Large intestine (tissue), 3 donors: ENCODE measurements around the gene SIRT2. TPM values are rescaled to one million over a fixed set of nuclear protein-coding genes. Genes with fewer than 3 reads are reported as not detected.

Source experiments
- DNase-seq, 2 donors: peaks; one replicate each; pipeline versions ENCODE4 v3.0.0 to v3.0.0-alpha.2; 2013
- H3K27ac ChIP-seq: one replicate; pipeline ENCODE4 v1.5.1; 2013; ENCODE audit warnings: low read length
- H3K27me3 ChIP-seq: 2 replicates; pipeline ENCODE4 v1.6.1; 2013; ENCODE audit warnings: low read length; ENCODE audit not compliant: control insufficient read depth, insufficient read depth
- H3K36me3 ChIP-seq: 2 replicates; pipeline ENCODE4 v1.6.1; 2013; ENCODE audit warnings: low read length; ENCODE audit not compliant: control insufficient read depth, insufficient read depth
- H3K4me1 ChIP-seq: one replicate; pipeline ENCODE4 v1.6.1; 2013; ENCODE audit warnings: low read length; ENCODE audit not compliant: control insufficient read depth, insufficient read depth
- H3K4me3 ChIP-seq: one replicate; pipeline ENCODE4 v1.5.1; 2013; ENCODE audit warnings: low read length
- H3K9me3 ChIP-seq: one replicate; pipeline ENCODE4 v1.6.1; 2013; ENCODE audit warnings: mild to moderate bottlenecking, low read depth, low read length, moderate library complexity; ENCODE audit not compliant: control insufficient read depth
- WGBS: methylation state at CpG from one replicate; pipeline ENCODE4 v1.1.5; 2013; ENCODE audit warnings: low lambda C conversion rate; ENCODE audit not compliant: insufficient coverage; 5-methylcytosine and 5-hydroxymethylcytosine counted together
- polyA plus RNA-seq: library from polyadenylated mRNA; unstranded; fragments of 120-200 nt; gene quantifications from one replicate; pipeline ENCODE4 v1.2.1, GENCODE V29; 2013

The SIRT2 gene
- polyA plus RNA-seq, 1 donor: 60.9 TPM

GRCh38 chr19:38851622-38852230, 47.7 kb downstream of the SIRT2 start:
- Histone ChIP-seq H3K9me3 (peaks cover 10% of the 10 kb centered on the region), H3K27me3 (no peaks in the 10 kb centered on the region), H3K4me3 (peak overlapping the region; percentile 62), H3K4me1 (peaks cover 25% of the 10 kb centered on the region), H3K36me3 (peaks cover 15% of the 10 kb centered on the region), H3K27ac (peak overlapping the region; percentile 99)
- peak; percentile 94 to 96 for DNase-seq
- WGBS: no CpG with 5 or more reads among the region's 67 CpGs

DNA sequence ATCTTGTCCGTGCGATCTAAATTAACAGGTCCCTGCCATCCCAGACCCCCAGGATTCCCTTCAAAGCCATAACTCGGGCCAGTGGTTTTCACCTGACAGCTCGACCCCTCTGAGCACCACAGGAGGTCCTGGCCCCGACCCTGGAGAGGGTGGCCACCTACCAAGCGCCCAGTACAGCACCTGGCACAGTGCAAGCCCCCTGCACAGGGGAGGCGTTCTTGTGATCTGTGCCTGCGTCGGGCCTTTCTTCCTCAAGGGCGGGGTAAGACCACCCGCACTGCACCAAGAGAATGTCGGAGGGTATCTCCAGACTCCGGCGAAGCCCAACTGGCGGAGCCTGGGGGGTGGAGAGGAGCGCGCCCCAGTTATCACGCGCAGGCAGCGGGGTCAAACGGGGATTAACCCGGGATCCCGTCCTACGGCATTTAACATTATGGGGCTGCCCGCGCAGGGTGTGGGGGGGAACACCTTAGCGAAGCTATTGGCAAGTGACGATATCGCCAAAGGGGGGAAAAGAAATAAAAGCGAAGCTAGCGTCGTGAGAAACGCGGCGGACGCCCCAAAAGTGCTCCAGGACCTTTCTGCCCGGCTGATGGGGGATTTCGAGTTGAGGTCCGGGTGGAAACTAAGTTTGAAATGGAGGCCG, 48.3 kb downstream of the SIRT2 start:
- peaks cover 25% of the 10 kb centered on the region for H3K4me1 ChIP-seq
- H3K27me3 ChIP-seq: no peaks in the 10 kb centered on the region
- peaks cover 5% of the 10 kb centered on the region for H3K9me3 ChIP-seq
- peaks cover 21% of the 10 kb centered on the region for H3K36me3 ChIP-seq
- peak overlapping the region; percentile 62 for H3K4me3 ChIP-seq
- H3K27ac ChIP-seq: peak overlapping the region; percentile 99
- peak in 1 of 2 donors; percentile 67 for DNase-seq
- 0% methylated on average over 2 of the region's 40 CpGs for WGBS

GRCh38 chr19:38850436-38850975, 48.9 kb downstream of the SIRT2 start:
- H3K4me3 ChIP-seq: peak overlapping the region; percentile 62
- peak overlapping the region; percentile 99 for H3K27ac ChIP-seq
- H3K9me3 ChIP-seq: no peaks in the 10 kb centered on the region
- WGBS: no CpG with 5 or more reads among the region's 26 CpGs
- DNase-seq: peak in 1 of 2 donors; percentile 100
- peaks cover 25% of the 10 kb centered on the region for H3K4me1 ChIP-seq
- no peaks in the 10 kb centered on the region for H3K27me3 ChIP-seq
- peaks cover 27% of the 10 kb centered on the region for H3K36me3 ChIP-seq

- WGBS: no CpG with 5 or more reads among the region's 50 CpGs
- Histone ChIP-seq H3K27me3 (no peaks in the 10 kb centered on the region), H3K36me3 (peaks cover 32% of the 10 kb centered on the region), H3K27ac (peak within 1 kb of the TSS; percentile 99), H3K4me3 (peak within 1 kb of the TSS; percentile 62), H3K4me1 (peaks cover 25% of the 10 kb centered on the region), H3K9me3 (no peaks in the 10 kb centered on the region)
- DNase-seq: peak in 1 of 2 donors; percentile 100
These were observed 49.5 kb downstream of the SIRT2 start, which contains the start of gene HNRNPL for GRCh38 chr19:38849860-38850435. Gene HNRNPL (minus strand): TSS chr19:38849986. CDS start chr19:38849966, 20 bp downstream.

DNA sequence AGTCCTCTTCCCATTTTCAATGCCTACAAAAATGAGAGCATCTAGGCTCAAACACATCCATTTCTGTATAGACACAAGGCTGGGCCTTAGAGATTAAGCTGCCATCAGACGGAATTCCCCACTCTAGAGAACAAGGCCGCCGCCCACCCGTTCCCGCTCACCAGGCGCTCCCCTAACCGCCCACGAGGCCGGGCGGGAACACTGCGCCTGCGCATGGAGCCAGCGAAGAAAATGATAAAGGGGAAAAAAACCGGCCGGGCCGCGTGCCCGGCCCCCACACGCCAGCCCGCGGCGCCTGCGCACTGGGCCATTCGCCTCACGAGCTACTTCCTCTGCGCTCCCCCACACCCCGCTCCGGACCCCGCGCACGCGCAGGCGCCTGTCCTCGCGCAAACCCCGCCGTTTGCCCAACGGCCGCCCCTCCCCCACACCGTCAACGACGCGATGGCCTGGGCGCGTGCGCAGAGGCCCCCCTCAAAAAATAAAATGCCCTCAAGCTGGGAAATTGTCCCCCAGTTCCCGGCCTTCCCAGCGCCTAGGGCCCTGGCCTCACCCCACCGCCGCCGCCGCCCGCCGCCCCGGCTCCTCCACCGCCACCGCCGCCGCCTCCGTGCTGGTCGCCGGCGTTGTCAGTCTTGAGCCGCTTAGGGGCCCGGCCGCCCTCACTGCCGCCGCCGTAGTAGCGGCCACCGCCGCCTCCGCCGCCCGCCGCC, 50.1 kb downstream of the SIRT2 start:
- Histone ChIP-seq H3K9me3 (no peaks in the 10 kb centered on the region), H3K27me3 (no peaks in the 10 kb centered on the region), H3K4me1 (peaks cover 25% of the 10 kb centered on the region), H3K4me3 (peak overlapping the region; percentile 50), H3K27ac (peak overlapping the region; percentile 81), H3K36me3 (peaks cover 39% of the 10 kb centered on the region)
- DNase-seq: peak; percentile 97
- WGBS: no CpG with 5 or more reads among the region's 76 CpGs

- no peak for DNase-seq
- Histone ChIP-seq H3K4me1 (peaks cover 25% of the 10 kb centered on the region), H3K27ac (peak overlapping the region; percentile 64)
These were observed 50.9 kb downstream of the SIRT2 start for GRCh38 chr19:38848299-38849146.

GRCh38 chr19:38846097-38846496, 53.3 kb downstream of the SIRT2 start:
- WGBS: no CpG with 5 or more reads among the region's 2 CpGs

More at GRCh38 chr19:38848299-38849146, 50.9 kb downstream of the SIRT2 start:
- 10% methylated on average over 2 of the region's 22 CpGs for WGBS
- Histone ChIP-seq H3K36me3 (peaks cover 47% of the 10 kb centered on the region), H3K4me3 (peak overlapping the region; percentile 50), H3K27me3 (no peaks in the 10 kb centered on the region), H3K9me3 (no peaks in the 10 kb centered on the region)

GRCh38 chr19:38845374-38846024, 53.9 kb downstream of the SIRT2 start:
- H3K36me3 ChIP-seq: peaks cover 77% of the 10 kb centered on the region
- H3K27me3 ChIP-seq: no peaks in the 10 kb centered on the region
- WGBS: 100% methylated on average over 1 of the region's 14 CpGs
- no peak for DNase-seq
- H3K4me1 ChIP-seq: peaks cover 10% of the 10 kb centered on the region
- no peak overlapping the region for H3K27ac ChIP-seq
- no peaks in the 10 kb centered on the region for H3K9me3 ChIP-seq
- no peak overlapping the region for H3K4me3 ChIP-seq

More at GRCh38 chr19:38846097-38846496, 53.3 kb downstream of the SIRT2 start:
- DNase-seq: no peak
- no peaks in the 10 kb centered on the region for H3K9me3 ChIP-seq
- H3K4me1 ChIP-seq: peaks cover 15% of the 10 kb centered on the region
- H3K36me3 ChIP-seq: peaks cover 71% of the 10 kb centered on the region
- no peak overlapping the region for H3K27ac ChIP-seq
- no peak overlapping the region for H3K4me3 ChIP-seq
- H3K27me3 ChIP-seq: no peaks in the 10 kb centered on the region

GRCh38 chr19:38844093-38844686, 55.2 kb downstream of the SIRT2 start:
- no peak for DNase-seq
- WGBS: 100% methylated on average over 1 of the region's 11 CpGs
- no peaks in the 10 kb centered on the region for H3K27me3 ChIP-seq
- peaks cover 89% of the 10 kb centered on the region for H3K36me3 ChIP-seq
- no peak overlapping the region for H3K4me3 ChIP-seq
- no peaks in the 10 kb centered on the region for H3K9me3 ChIP-seq
- peaks cover 14% of the 10 kb centered on the region for H3K4me1 ChIP-seq
- no peak overlapping the region for H3K27ac ChIP-seq
